WI38 (cell line): Measurements from ENCODE around the gene CACNB2.
"Not testable (repeated sequence)": the region's sequence is repeated elsewhere in the genome, so short reads cannot be mapped to it uniquely, and the experiment has no call there.

ENCODE experiments used
- H3K4me3 ChIP-seq: 2 replicates; pipeline ENCODE4 v1.5.1; 2011; ENCODE audit warnings: low read depth, mild to moderate bottlenecking, control low read depth, low read length
- CTCF ChIP-seq: IDR thresholded peaks from 2 replicates; pipeline ENCODE4 v1.5.1; 2012; ENCODE audit warnings: low read depth, mild to moderate bottlenecking, control low read depth, low read length

CACNB2 gene

GRCh38 chr10:18577823-18578685 is 437.8 kb downstream of the CACNB2 start:
- H3K4me3 ChIP-seq = no peak overlapping the region
- TF ChIP-seq CTCF = no peak

GRCh38 chr10:18582803-18583202 is 442.6 kb downstream of the CACNB2 start:
- no peak overlapping the region for H3K4me3 ChIP-seq
- TF ChIP-seq CTCF = no peak

GRCh38 chr10:18583575-18584270 is 443.5 kb downstream of the CACNB2 start:
- H3K4me3 ChIP-seq = no peak overlapping the region
- no peak for TF ChIP-seq CTCF

- not testable (repeated sequence) for H3K4me3 ChIP-seq
Measured at GRCh38 chr10:18586637-18587036, 446.4 kb downstream of the CACNB2 start.

- H3K4me3 ChIP-seq = not testable (repeated sequence)
Measured at GRCh38 chr10:18591141-18591540, 450.9 kb downstream of the CACNB2 start.
